ENCODE results near the gene NEO1.

NEO1 gene

DNA sequence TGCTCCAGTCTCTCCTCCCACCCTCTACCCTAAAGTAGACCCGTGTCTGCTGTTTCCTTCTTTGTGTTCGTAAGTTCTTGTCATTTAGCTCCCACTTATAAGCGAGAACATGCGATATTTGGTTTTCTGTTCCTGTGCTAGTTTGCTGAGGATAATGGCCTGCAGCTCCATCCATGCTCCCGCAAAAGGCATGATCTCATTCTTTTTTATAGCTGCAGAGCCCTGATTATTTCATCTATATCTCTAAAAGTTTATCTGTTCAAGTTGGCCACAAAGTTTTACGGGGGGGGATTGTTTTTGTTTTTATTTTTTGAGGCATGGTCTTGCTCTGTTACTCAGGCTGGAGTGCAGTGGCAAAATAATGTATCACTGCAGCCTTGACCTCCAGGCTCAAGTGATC, 4.4 kb upstream of the NEO1 start:
- H3K27me3 ChIP-seq (ENCODE audit: insufficient read depth, poor library complexity, severe bottlenecking): peaks cover 26% of the 10 kb centered on the region
- TF ChIP-seq, protein P1, sequence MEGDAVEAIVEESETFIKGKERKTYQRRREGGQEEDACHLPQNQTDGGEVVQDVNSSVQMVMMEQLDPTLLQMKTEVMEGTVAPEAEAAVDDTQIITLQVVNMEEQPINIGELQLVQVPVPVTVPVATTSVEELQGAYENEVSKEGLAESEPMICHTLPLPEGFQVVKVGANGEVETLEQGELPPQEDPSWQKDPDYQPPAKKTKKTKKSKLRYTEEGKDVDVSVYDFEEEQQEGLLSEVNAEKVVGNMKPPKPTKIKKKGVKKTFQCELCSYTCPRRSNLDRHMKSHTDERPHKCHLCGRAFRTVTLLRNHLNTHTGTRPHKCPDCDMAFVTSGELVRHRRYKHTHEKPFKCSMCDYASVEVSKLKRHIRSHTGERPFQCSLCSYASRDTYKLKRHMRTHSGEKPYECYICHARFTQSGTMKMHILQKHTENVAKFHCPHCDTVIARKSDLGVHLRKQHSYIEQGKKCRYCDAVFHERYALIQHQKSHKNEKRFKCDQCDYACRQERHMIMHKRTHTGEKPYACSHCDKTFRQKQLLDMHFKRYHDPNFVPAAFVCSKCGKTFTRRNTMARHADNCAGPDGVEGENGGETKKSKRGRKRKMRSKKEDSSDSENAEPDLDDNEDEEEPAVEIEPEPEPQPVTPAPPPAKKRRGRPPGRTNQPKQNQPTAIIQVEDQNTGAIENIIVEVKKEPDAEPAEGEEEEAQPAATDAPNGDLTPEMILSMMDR (IDR thresholded peaks at IDR 0.05; ENCODE audit: insufficient read depth, low read length): no peak
- no peak for DNase-seq (ENCODE audit: low read depth in 1 of 2, low spot score in 1 of 2)
- H3K27ac ChIP-seq (replicated peaks): no peak overlapping the region
- no peak overlapping the region for H3K4me3 ChIP-seq (replicated peaks; ENCODE audit: insufficient read depth, low read length)

DNA sequence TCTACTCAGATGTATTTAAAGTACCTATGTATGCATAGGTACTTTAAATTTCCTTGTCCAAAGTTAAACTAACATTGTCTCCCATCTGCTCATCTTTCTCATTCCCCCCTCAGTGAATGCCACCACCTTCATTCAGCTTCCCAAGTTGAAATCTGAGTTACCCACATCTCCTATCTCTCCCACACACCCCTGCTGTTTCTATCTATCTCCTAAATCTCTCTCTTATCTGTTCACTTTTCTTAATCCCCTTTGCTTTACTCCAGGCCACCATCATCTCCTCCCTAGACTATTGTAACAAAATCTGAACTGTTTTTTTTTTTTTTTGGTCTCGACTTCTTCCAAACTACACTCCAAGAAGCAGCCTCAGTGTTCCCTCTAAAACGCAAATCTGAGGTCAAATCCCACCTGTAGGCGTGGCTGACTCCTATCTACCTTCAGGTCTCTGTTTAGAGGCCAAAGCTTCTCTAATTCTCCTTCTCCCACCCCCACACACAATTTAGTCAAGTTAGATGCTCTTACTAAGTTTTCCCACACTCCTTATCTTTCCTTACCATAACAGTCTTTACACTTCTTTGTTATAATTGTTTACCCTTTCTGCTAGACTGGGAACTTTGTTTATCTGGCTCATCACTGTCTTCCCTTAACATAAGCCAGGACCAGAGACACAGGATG, 3.5 kb upstream of the NEO1 start:
- Histone ChIP-seq H3K4me3 (replicated peaks; ENCODE audit: insufficient read depth, low read length) (no peak overlapping the region), H3K27ac (replicated peaks) (no peak overlapping the region), H3K27me3 (ENCODE audit: insufficient read depth, poor library complexity, severe bottlenecking) (peaks cover 33% of the 10 kb centered on the region)
- no peak for DNase-seq (ENCODE audit: low read depth in 1 of 2, low spot score in 1 of 2)
- TF ChIP-seq, protein P2, sequence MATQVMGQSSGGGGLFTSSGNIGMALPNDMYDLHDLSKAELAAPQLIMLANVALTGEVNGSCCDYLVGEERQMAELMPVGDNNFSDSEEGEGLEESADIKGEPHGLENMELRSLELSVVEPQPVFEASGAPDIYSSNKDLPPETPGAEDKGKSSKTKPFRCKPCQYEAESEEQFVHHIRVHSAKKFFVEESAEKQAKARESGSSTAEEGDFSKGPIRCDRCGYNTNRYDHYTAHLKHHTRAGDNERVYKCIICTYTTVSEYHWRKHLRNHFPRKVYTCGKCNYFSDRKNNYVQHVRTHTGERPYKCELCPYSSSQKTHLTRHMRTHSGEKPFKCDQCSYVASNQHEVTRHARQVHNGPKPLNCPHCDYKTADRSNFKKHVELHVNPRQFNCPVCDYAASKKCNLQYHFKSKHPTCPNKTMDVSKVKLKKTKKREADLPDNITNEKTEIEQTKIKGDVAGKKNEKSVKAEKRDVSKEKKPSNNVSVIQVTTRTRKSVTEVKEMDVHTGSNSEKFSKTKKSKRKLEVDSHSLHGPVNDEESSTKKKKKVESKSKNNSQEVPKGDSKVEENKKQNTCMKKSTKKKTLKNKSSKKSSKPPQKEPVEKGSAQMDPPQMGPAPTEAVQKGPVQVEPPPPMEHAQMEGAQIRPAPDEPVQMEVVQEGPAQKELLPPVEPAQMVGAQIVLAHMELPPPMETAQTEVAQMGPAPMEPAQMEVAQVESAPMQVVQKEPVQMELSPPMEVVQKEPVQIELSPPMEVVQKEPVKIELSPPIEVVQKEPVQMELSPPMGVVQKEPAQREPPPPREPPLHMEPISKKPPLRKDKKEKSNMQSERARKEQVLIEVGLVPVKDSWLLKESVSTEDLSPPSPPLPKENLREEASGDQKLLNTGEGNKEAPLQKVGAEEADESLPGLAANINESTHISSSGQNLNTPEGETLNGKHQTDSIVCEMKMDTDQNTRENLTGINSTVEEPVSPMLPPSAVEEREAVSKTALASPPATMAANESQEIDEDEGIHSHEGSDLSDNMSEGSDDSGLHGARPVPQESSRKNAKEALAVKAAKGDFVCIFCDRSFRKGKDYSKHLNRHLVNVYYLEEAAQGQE (IDR thresholded peaks at IDR 0.05; ENCODE audit: insufficient replicate concordance, low read depth): no peak
- TF ChIP-seq, protein P1 (IDR thresholded peaks at IDR 0.05; ENCODE audit: insufficient read depth, low read length): no peak
- TF ChIP-seq POLR2AphosphoS5 (IDR thresholded peaks at IDR 0.05; ENCODE audit: low read depth): no peak
- TF ChIP-seq GABPA (IDR thresholded peaks at IDR 0.05; ENCODE audit: low read depth): no peak
- no peak for TF ChIP-seq SPI1 (IDR thresholded peaks at IDR 0.05; ENCODE audit: borderline replicate concordance, low read depth)

DNA sequence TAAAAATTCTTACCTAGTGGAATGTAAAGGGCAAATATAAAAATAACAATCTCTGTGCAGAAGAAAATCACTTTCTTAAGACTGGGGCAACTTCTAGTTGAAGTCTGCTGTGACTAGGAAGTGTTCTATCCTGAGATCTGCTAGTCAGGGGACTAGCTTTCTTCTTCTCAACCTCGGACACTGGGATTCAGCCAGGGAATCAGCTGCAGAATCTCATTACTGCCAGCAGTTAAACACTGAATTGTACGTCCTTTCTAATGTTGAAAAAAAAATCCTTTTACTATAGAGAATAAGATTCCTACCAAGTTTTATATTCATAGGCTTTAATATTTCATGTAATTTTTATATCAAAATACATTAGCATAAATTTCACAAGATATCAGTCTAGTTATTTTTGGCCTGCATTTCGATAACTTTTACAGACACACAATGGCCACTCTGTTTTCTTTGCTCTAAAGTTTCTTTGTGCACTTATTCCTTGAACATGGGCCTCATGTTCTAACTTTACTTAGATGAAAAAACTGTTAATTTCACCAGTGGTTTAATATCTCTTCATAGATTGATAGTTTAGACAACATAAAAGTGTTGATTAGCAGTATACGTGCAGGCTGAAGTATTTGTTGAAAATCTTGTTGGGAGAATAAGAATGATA, 2.6 kb upstream of the NEO1 start:
- Histone ChIP-seq H3K4me3 (replicated peaks; ENCODE audit: insufficient read depth, low read length) (no peak overlapping the region), H3K27ac (replicated peaks) (no peak overlapping the region), H3K27me3 (ENCODE audit: insufficient read depth, poor library complexity, severe bottlenecking) (peaks cover 43% of the 10 kb centered on the region)
- TF ChIP-seq GABPA (IDR thresholded peaks at IDR 0.05; ENCODE audit: low read depth) (no peak), POLR2AphosphoS5 (IDR thresholded peaks at IDR 0.05; ENCODE audit: low read depth) (no peak), SPI1 (IDR thresholded peaks at IDR 0.05; ENCODE audit: borderline replicate concordance, low read depth) (no peak)
- TF ChIP-seq, protein P2 (IDR thresholded peaks at IDR 0.05; ENCODE audit: insufficient replicate concordance, low read depth): no peak
- TF ChIP-seq, protein P1 (IDR thresholded peaks at IDR 0.05; ENCODE audit: insufficient read depth, low read length): no peak
- no peak for DNase-seq (ENCODE audit: low read depth in 1 of 2, low spot score in 1 of 2)
